ENCODE data around the gene CYP2A7.
"Not testable (repeated sequence)": the region's sequence is repeated elsewhere in the genome, so short reads cannot be mapped to it uniquely, and the experiment has no call there.

The CYP2A7 gene

GRCh38 chr19:40896843-40897789 lies 15.1 kb upstream of the CYP2A7 start:
- not testable (repeated sequence) for DNase-seq

GRCh38 chr19:40896418-40896796 lies 14.4 kb upstream of the CYP2A7 start:
- no peak for DNase-seq

- no peak for DNase-seq
Observed at GRCh38 chr19:40893112-40893511, 11.1 kb upstream of the CYP2A7 start.

- no peak for DNase-seq
Observed at GRCh38 chr19:40889366-40889765, 7.3 kb upstream of the CYP2A7 start.

- DNase-seq: no peak
Observed at GRCh38 chr19:40888191-40888590, 6.2 kb upstream of the CYP2A7 start.

GRCh38 chr19:40884187-40884931 lies 2.3 kb upstream of the CYP2A7 start:
- not testable (repeated sequence) for DNase-seq

- DNase-seq: not testable (repeated sequence)
Observed at GRCh38 chr19:40879349-40879748, 2.7 kb downstream of the CYP2A7 start.

- DNase-seq: peak; percentile 85
Observed at GRCh38 chr19:40875526-40875951, 6.5 kb downstream of the CYP2A7 start.

GRCh38 chr19:40874874-40875273 lies 7.2 kb downstream of the CYP2A7 start:
- DNase-seq: not testable (repeated sequence)

- DNase-seq: not testable (repeated sequence)
Observed at GRCh38 chr19:40873873-40874272, 8.2 kb downstream of the CYP2A7 start.

GRCh38 chr19:40872209-40872608 lies 9.8 kb downstream of the CYP2A7 start:
- DNase-seq: no peak

GRCh38 chr19:40867701-40868100 lies 14.3 kb downstream of the CYP2A7 start:
- DNase-seq: no peak

- DNase-seq: not testable (repeated sequence)
Observed at GRCh38 chr19:40864739-40865496, 17.1 kb downstream of the CYP2A7 start.

GRCh38 chr19:40862785-40863184 lies 19.2 kb downstream of the CYP2A7 start:
- no peak for DNase-seq

GRCh38 chr19:40862333-40862732 lies 19.7 kb downstream of the CYP2A7 start:
- no peak for DNase-seq

GRCh38 chr19:40858109-40858508 lies 23.9 kb downstream of the CYP2A7 start:
- no peak for DNase-seq

GRCh38 chr19:40852467-40853152 lies 29.4 kb downstream of the CYP2A7 start:
- not testable (repeated sequence) for DNase-seq

GRCh38 chr19:40850277-40850676 lies 31.8 kb downstream of the CYP2A7 start, which contains the start of gene CYP2A6:
Gene CYP2A6 (minus strand): TSS chr19:40850447. CDS start chr19:40850426, 21 bp downstream.
- DNase-seq: not testable (repeated sequence)

- DNase-seq: not testable (repeated sequence)
Observed at GRCh38 chr19:40846722-40847121, 35.3 kb downstream of the CYP2A7 start.

GRCh38 chr19:40843653-40844052 lies 38.4 kb downstream of the CYP2A7 start:
- peak; percentile 65 for DNase-seq

- DNase-seq: not testable (repeated sequence)
Observed at GRCh38 chr19:40842997-40843652, 38.9 kb downstream of the CYP2A7 start.

GRCh38 chr19:40842012-40842411 lies 40.0 kb downstream of the CYP2A7 start:
- not testable (repeated sequence) for DNase-seq

Measured in activated CD4-positive, alpha-beta T cell treated with anti-CD3 and anti-CD28 coated beads, Interleukin-2, amount 50 U/mL, for 1 hour (primary cell).